HFF-Myc (cell line): ENCODE data around the gene KRTAP4-4.
"Not testable (repeated sequence)": the region's sequence is repeated elsewhere in the genome, so short reads cannot be mapped to it uniquely, and the experiment has no call there.

Source experiments
- DNase-seq: peaks from one replicate; pipeline ENCODE4 v3.0.0-alpha.2; 2011; ENCODE audit warnings: low read depth; ENCODE audit errors: extremely low read depth
- H3K4me3 ChIP-seq: replicated peaks from 2 replicates; pipeline ENCODE4 v1.5.1; 2011; ENCODE audit warnings: low read depth, mild to moderate bottlenecking, control low read depth, low read length
- TF ChIP-seq, protein P1 (sequence below): IDR thresholded peaks from 2 replicates; pipeline ENCODE4 v1.5.1; 2012; ENCODE audit warnings: mild to moderate bottlenecking, low read depth, low read length, control low read depth; ENCODE audit errors: missing control alignments

KRTAP4-4 gene

DNA sequence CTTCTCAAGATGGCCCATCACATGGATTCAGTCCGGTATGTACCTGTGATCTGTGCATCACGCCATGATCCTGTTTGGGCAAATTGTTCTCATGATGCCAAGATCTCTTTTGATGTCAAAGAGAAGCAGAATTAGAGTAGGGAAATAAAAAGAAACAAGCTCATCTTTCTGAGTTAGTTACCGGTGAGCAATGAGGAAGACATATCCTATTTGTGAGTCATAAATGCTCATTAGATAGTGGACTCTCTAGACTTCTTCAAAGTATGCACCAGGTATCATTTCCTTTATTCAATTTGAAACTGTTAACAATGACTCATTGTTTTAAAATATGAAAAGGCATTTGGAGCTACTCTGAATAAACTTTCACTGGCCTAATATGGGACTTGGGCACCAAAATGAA is 28.6 kb downstream of the KRTAP4-4 start:
- DNase-seq = no peak
- H3K4me3 ChIP-seq = no peak overlapping the region
- TF ChIP-seq, protein P1, sequence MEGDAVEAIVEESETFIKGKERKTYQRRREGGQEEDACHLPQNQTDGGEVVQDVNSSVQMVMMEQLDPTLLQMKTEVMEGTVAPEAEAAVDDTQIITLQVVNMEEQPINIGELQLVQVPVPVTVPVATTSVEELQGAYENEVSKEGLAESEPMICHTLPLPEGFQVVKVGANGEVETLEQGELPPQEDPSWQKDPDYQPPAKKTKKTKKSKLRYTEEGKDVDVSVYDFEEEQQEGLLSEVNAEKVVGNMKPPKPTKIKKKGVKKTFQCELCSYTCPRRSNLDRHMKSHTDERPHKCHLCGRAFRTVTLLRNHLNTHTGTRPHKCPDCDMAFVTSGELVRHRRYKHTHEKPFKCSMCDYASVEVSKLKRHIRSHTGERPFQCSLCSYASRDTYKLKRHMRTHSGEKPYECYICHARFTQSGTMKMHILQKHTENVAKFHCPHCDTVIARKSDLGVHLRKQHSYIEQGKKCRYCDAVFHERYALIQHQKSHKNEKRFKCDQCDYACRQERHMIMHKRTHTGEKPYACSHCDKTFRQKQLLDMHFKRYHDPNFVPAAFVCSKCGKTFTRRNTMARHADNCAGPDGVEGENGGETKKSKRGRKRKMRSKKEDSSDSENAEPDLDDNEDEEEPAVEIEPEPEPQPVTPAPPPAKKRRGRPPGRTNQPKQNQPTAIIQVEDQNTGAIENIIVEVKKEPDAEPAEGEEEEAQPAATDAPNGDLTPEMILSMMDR = no peak

DNA sequence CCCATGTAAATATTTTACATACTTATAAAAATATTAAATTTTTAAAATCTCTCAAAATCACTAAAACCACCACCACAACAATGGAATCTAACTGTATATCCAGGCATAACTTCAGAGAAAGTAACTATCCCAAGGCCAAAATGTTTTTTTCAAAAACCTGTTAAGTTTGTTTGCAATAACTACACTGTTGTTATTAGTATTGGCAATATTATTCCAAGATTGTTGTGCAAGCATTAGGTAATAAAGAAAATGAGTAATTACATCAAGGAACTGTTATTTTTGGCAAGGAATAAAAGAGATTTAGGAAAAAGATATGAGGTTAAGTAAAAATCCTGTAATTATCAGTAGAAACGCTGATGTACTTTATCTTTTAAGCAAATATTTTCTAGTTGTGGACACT is 33.2 kb downstream of the KRTAP4-4 start:
- TF ChIP-seq, protein P1 = no peak
- no peak overlapping the region for H3K4me3 ChIP-seq
- DNase-seq = no peak

DNA sequence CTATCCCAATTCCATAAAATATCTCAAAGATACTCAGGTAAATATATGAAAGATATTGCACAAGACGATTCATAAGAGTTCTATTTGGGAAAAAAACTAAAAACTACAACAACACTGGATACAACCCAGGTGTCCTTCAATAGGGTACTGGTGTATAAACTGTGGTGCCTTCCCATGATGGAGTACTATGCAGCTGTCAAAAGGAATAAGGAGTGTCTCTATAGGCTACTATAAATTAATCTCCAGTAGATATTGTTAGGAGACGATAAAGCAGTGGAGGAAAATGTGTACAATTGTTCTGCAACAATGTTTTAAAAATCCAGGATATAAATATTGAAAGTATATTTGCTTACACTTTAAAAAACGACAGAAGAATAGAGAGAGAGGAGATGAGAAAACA is 34.1 kb downstream of the KRTAP4-4 start:
- TF ChIP-seq, protein P1 = no peak
- no peak overlapping the region for H3K4me3 ChIP-seq
- no peak for DNase-seq

DNA sequence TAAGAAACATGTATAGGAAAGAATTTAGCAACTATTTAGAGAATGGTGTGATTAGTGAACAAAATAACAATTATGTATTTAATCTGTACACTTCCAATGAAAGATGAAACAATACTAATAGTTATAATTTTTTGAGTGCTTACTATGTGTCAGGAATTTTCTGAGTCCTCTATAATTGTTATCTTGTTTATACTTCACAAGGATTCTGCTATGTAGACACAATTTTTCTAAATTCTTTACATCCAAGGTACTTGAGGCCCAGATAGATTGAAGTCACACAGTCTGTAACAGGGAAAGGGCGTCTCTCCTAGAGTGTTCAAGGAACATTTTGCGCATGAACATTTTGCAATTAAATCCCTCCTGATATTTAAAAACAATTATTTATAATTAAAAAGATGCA is 35.5 kb downstream of the KRTAP4-4 start:
- TF ChIP-seq, protein P1 = no peak

DNA sequence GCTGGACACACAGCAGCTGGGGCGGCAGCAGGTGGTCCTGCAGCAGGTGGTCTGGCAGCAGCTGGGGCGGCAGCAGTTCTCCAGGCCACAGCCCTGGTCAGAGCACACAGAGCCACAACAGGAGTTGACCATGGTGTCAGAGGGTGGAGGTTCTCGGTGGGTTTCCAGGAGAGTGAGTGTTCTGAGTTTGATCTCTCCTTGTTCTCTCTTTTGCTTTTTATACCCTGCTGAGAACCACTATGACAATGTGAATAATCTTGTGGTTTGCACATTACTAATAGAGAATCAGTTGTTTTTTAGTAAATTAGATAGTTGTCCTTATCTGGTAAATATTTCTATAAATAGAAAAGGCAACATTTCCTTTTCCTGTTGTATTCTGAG is 36.6 kb downstream of the KRTAP4-4 start, which contains the start of gene KRTAP4-12:
Gene KRTAP4-12 (minus strand): TSS at position 192 of the 381 bp plus-strand sequence. CDS start 60 bp downstream, at position 132.
- not testable (repeated sequence) for H3K4me3 ChIP-seq, DNase-seq

More for the DNA sequence above, 35.5 kb downstream of the KRTAP4-4 start:
- H3K4me3 ChIP-seq = no peak overlapping the region
- DNase-seq = no peak

DNA sequence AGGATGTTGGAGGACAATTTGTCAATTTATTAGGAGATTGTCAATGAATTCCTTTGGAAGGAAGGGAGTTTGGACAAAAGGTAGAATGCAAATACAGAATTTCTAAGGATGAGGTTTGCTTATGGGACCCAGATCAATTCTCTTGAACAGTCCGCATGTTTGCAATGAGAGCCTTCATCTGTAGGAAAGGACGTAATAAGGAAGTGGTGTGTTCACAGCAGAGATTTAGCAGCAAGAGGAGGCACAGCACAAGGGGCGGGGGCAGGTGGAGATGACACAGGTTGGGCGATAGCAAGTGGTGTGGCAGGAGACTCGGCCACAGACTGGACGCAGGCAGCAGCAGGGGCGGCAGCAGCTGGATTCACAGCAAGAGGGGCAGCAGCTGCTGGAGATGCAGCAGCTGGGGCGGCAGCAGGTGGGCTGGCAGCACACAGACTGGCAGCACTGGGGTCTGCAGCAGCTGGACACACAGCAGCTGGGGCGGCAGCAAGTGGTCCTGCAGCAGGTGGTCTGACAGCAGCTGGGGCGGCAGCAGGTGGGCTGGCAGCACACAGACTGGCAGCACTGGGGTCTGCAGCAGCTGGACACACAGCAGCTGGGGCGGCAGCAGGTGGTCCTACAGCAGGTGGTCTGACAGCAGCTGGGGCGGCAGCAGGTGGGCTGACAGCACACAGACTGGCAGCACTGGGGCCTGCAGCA is 37.1 kb downstream of the KRTAP4-4 start:
- not testable (repeated sequence) for H3K4me3 ChIP-seq, DNase-seq

DNA sequence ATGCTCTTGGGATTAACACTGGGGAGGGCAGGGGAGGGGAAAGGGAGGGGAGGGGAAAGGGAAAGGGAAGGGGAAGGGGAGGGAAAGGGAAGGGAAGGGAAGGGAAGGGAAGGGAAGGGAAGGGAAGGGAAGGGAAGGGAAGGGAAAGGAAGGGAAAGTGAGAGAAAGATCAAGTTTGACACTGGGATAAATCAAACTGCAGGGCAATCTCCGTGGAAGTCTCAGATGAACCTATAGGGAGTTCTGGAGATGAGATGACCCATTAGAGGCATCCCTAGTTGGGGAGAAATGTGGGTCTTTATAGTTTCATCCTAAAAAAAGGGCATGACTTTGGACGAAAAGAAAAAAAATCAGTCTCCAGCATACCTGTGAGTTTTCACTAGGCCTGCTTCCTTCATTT is 38.8 kb downstream of the KRTAP4-4 start:
- H3K4me3 ChIP-seq = no peak overlapping the region
- TF ChIP-seq, protein P1 = no peak
- DNase-seq = no peak

DNA sequence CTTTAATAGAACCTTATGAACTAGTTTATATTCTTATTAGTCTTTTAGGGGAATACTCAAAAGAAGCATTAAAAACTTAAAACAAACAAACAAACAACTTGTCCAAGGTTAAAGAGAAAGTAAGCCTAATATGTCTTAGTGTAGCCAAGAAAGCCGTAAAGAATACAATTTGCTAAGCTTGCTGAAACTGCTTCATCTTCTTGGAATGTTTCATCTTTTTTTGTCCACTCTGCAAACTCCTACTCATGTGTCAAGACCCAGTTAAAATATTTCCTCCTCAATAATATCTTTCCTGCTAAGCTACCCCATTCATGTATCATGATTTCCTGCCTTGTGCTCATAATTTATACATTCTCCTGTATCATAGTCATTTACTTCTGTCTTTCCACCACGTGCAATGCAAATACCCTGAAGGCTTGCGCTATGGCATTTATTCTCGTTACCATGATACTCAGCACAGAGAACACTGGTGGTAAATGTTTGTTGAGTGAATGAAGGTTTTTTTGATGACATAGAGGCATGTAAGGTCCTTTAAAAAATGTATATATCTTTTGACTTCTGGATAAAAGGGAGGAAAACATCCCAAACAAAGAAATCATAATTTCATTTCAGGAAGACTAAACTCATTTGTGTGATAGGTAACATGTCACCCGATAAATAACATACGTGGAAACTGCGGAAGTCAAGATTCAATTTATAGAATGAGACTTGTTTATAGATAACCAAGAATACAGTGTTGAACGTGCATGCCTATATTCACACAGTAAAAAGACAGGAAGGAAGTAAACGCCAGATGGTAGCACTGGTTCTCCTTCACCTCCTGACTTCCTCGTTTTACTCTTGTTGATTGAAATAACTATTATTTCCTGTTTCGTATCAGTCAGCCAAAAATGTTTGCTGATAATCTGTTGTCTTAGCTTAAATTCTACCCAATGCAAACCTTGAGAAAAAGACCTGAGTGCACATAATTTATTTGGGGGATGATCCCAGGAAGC is 40.6 kb downstream of the KRTAP4-4 start:
- not testable (repeated sequence) for H3K4me3 ChIP-seq

More for the DNA sequence above, 40.6 kb downstream of the KRTAP4-4 start:
- not testable (repeated sequence) for DNase-seq
